Keratinocyte (primary cell): ENCODE data around the gene APBB1IP. TPM values are rescaled to one million over a fixed set of nuclear protein-coding genes. Genes with fewer than 3 reads are reported as not detected.

Experiments used
- DNase-seq: peaks from one replicate; pipeline ENCODE4 v3.0.0-alpha.2; 2011; ENCODE audit warnings: low read depth, missing footprints, low spot score
- FAIRE-seq: peaks from 2 replicates; lab custom pipeline; 2011; peaks lifted over from hg19 to GRCh38; lab: Jason Lieb, UNC
- H2AFZ ChIP-seq: 2 replicates; pipeline ENCODE4 v1.6.0; 2012; ENCODE audit warnings: low read length, control low read depth, inconsistent platforms; ENCODE audit not compliant: control insufficient read depth
- H3K27ac ChIP-seq: 2 replicates; pipeline ENCODE4 v1.5.1; 2011; ENCODE audit warnings: low read length; ENCODE audit not compliant: control insufficient read depth, insufficient read depth
- H3K27me3 ChIP-seq: 3 replicates; pipeline ENCODE4 v1.6.0; 2011; ENCODE audit warnings: low read length; ENCODE audit not compliant: control insufficient read depth, insufficient read depth; ENCODE audit errors: extremely low read depth
- H3K36me3 ChIP-seq, 2 experiments: 2 replicates in 1 of 2; 3 replicates in 1 of 2; pipeline ENCODE4 v1.5.1; 2011; ENCODE audit warnings: low read length in 2 of 2, mild to moderate bottlenecking in 1 of 2; ENCODE audit not compliant: control insufficient read depth in 2 of 2, insufficient read depth in 2 of 2; ENCODE audit errors: extremely low read depth in 1 of 2
- H3K4me1 ChIP-seq: 3 replicates; pipeline ENCODE4 v1.5.1; 2011; ENCODE audit warnings: low read length; ENCODE audit not compliant: control insufficient read depth, insufficient read depth; ENCODE audit errors: extremely low read depth
- H3K4me2 ChIP-seq: 3 replicates; pipeline ENCODE4 v1.6.0; 2011; ENCODE audit warnings: low read depth, low read length; ENCODE audit not compliant: control insufficient read depth, insufficient read depth; ENCODE audit errors: extremely low read depth
- H3K4me3 ChIP-seq, 3 experiments: fragments of 200-600 bp in 1 of 3; sonication (generic) in 1 of 3; 2 replicates in 2 of 3; 3 replicates in 1 of 3; pipeline ENCODE4 v1.5.1; 2011 to 2016; ENCODE audit warnings: low read length in 3 of 3, mild to moderate bottlenecking in 3 of 3, control low read depth in 2 of 3, inconsistent platforms in 1 of 3, low read depth in 1 of 3, mixed read lengths in 1 of 3, mixed run types in 1 of 3, moderate library complexity in 1 of 3; ENCODE audit not compliant: control insufficient read depth in 2 of 3, insufficient read depth in 2 of 3; ENCODE audit errors: extremely low read depth in 1 of 3
- H3K79me2 ChIP-seq: 2 replicates; pipeline ENCODE4 v1.6.0; 2012; ENCODE audit warnings: low read length; ENCODE audit not compliant: control insufficient read depth, insufficient read depth
- H3K9ac ChIP-seq: 3 replicates; pipeline ENCODE4 v1.6.0; 2011; ENCODE audit warnings: low read length; ENCODE audit not compliant: control insufficient read depth, insufficient read depth; ENCODE audit errors: extremely low read depth
- H3K9me1 ChIP-seq: 3 replicates; pipeline ENCODE4 v1.6.0; 2011; ENCODE audit warnings: low read length; ENCODE audit not compliant: control insufficient read depth, insufficient read depth; ENCODE audit errors: extremely low read depth
- H3K9me3 ChIP-seq: 2 replicates; pipeline ENCODE4 v1.5.1; 2012; ENCODE audit warnings: low read depth, low read length; ENCODE audit not compliant: control insufficient read depth
- H4K20me1 ChIP-seq: 3 replicates; pipeline ENCODE4 v1.6.0; 2011; ENCODE audit warnings: low read length; ENCODE audit not compliant: control insufficient read depth, insufficient read depth; ENCODE audit errors: extremely low read depth
- EZH2 ChIP-seq: IDR thresholded peaks from one replicate; pipeline ENCODE4 v1.6.1; 2012; ENCODE audit warnings: inconsistent platforms, mild to moderate bottlenecking, low read length, moderate library complexity
- dilution Hi-C: fragments of 300-500 bp; cut with MboI; formaldehyde crosslinking; loops from one replicate; pipeline ENCODE4 v1.7.0; 2020; ENCODE audit warnings: low sequenced_read_pairs; ENCODE audit not compliant: extremely low pct_ligation_motif_present
- polyA plus RNA-seq, 5 experiments: library from polyadenylated mRNA; depleted of rRNA in 3 of 5; stranded (reverse) in 3 of 5; stranded (forward) in 1 of 5; unstranded in 1 of 5; fragments of >200 nt; gene quantifications; 1 replicate in 1 of 5; 2 replicates in 3 of 5; 3 replicates in 1 of 5; pipeline versions ENCODE4 v1.2.1 to v1.2.3, GENCODE V29; 2011 to 2012; ENCODE audit warnings: missing spikeins in 2 of 5, low read depth in 1 of 5, low replicate concordance in 1 of 5
- TF ChIP-seq, protein P1 (sequence below), 3 experiments: IDR thresholded peaks in 1 of 3; conservative IDR thresholded peaks in 1 of 3; optimal IDR thresholded peaks in 1 of 3; 2 replicates in 2 of 3; 3 replicates in 1 of 3; pipeline versions ENCODE3 to v1.5.1; 2011; ENCODE audit warnings: low read length in 3 of 3, mild to moderate bottlenecking in 3 of 3, moderate library complexity in 2 of 3, control low read depth in 1 of 3, inconsistent platforms in 1 of 3; ENCODE audit not compliant: insufficient read depth in 2 of 3; ENCODE audit errors: extremely low read depth in 1 of 3

Gene APBB1IP
- polyA plus RNA-seq, 1 donor (not counting 4 experiments of a cell fraction or from before 2014, with no cell fraction given) = not detected

- FAIRE-seq (peak; percentile 81), DNase-seq (peak; percentile 38)
- H3K27ac ChIP-seq = peak overlapping the region; percentile 95
- peak overlapping the region; percentile 72 for H3K4me2 ChIP-seq
- peak overlapping the region; percentile 77 for H3K9ac ChIP-seq
- no peaks in the 10 kb centered on the region for H3K9me1 ChIP-seq
- dilution Hi-C loops = no loop called here
- peak overlapping the region; percentile 62 for H2AFZ ChIP-seq
- H3K27me3 ChIP-seq = no peaks in the 10 kb centered on the region
- TF ChIP-seq, protein P1, sequence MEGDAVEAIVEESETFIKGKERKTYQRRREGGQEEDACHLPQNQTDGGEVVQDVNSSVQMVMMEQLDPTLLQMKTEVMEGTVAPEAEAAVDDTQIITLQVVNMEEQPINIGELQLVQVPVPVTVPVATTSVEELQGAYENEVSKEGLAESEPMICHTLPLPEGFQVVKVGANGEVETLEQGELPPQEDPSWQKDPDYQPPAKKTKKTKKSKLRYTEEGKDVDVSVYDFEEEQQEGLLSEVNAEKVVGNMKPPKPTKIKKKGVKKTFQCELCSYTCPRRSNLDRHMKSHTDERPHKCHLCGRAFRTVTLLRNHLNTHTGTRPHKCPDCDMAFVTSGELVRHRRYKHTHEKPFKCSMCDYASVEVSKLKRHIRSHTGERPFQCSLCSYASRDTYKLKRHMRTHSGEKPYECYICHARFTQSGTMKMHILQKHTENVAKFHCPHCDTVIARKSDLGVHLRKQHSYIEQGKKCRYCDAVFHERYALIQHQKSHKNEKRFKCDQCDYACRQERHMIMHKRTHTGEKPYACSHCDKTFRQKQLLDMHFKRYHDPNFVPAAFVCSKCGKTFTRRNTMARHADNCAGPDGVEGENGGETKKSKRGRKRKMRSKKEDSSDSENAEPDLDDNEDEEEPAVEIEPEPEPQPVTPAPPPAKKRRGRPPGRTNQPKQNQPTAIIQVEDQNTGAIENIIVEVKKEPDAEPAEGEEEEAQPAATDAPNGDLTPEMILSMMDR (optimal IDR thresholded peaks at IDR 0.05 in 1 of 3, IDR thresholded peaks at IDR 0.05 in 1 of 3, conservative IDR thresholded peaks at IDR 0.05 in 1 of 3; ENCODE audit: extremely low read depth in 1 of 3, insufficient read depth in 2 of 3, low read length in 3 of 3) = no peak
- no peak for TF ChIP-seq EZH2
- H3K79me2 ChIP-seq = no peaks in the 10 kb centered on the region
- no peaks in the 10 kb centered on the region for H3K36me3 ChIP-seq
- no peaks in the 10 kb centered on the region for H3K9me3 ChIP-seq
- H3K4me1 ChIP-seq = peaks cover 19% of the 10 kb centered on the region
- no peaks in the 10 kb centered on the region for H4K20me1 ChIP-seq
- peak overlapping the region in 2 of 3 experiments; percentile 21 to 35 for H3K4me3 ChIP-seq
Measured at GRCh38 chr10:26486990-26487850, 49.1 kb downstream of the APBB1IP start.

DNA sequence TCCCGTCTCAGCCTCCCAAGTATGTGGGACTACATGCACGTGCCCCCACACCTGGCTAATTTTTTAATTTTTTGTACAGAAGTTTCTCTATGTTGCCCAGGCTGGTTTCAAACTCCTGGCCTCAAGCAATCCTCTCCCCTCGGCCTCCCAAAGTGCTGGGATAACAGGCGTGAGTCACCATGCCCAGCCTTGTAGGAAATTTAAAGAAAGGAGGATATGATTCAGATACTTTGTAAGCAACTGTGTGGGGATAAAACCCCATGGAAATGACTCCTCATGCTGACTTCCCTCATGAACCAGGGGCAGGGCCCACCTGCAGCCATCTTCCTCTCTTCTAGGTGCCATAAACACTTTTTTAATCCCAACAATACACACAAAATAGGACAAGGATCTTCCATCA, 50.2 kb downstream of the APBB1IP start:
- no peak overlapping the region for H3K4me3 ChIP-seq
- DNase-seq (no peak), FAIRE-seq (peak; percentile 32)
- no peaks in the 10 kb centered on the region for H3K9me1 ChIP-seq
- H3K9ac ChIP-seq = peak overlapping the region; percentile 6
- dilution Hi-C loops = no loop called here
- no peaks in the 10 kb centered on the region for H3K79me2 ChIP-seq
- no peak for TF ChIP-seq EZH2
- TF ChIP-seq, protein P1 (optimal IDR thresholded peaks at IDR 0.05 in 1 of 3, IDR thresholded peaks at IDR 0.05 in 1 of 3, conservative IDR thresholded peaks at IDR 0.05 in 1 of 3; ENCODE audit: extremely low read depth in 1 of 3, insufficient read depth in 2 of 3, low read length in 3 of 3) = no peak
- H3K4me1 ChIP-seq = peaks cover 19% of the 10 kb centered on the region
- no peak overlapping the region for H2AFZ ChIP-seq
- H4K20me1 ChIP-seq = no peaks in the 10 kb centered on the region
- H3K27me3 ChIP-seq = no peaks in the 10 kb centered on the region
- H3K4me2 ChIP-seq = no peak overlapping the region
- H3K36me3 ChIP-seq = no peaks in the 10 kb centered on the region
- H3K9me3 ChIP-seq = no peaks in the 10 kb centered on the region
- peak overlapping the region; percentile 95 for H3K27ac ChIP-seq
